Left colon (tissue), 2 donors: ENCODE data around the gene ARMC8. TPM values are rescaled to one million over a fixed set of nuclear protein-coding genes. Genes with fewer than 3 reads are reported as not detected.

Source experiments
- ATAC-seq: fragments of 200-7000 bp; cut with Tn5 transposase; one replicate; pipeline ENCODE4 v1.9.1; 2020; ENCODE audit warnings: mild to moderate bottlenecking, moderate library complexity
- DNase-seq, 2 donors: peaks; one replicate each; pipeline ENCODE4 v3.0.0-alpha.2; 2020
- intact Hi-C, 2 donors: fragments of 100-400 bp; cut with DNase I in 1 of 2; cut with micrococcal nuclease in 1 of 2; formaldehyde crosslinking; loops; one replicate each; pipeline versions ENCODE4 v1.11.2 to v1.14.0; 2022; cut with DNase I, micrococcal nuclease
- total RNA-seq, 2 donors: library from RNA; stranded (reverse); fragmentation: NEBNext Ultra II Directional; extraction: Animal tissue kit (Norgen Biotek cat#: 25700); gene quantifications; one replicate each; pipeline ENCODE4 v1.2.1, GENCODE V29; 2021
- donor health status: DM: no; HTN: no; CAD: no.
- donor health status: DM: yes; HTN: yes; CAD: no.

Gene ARMC8
- total RNA-seq, 2 donors from 2014 or later: 37.5 to 40.7 TPM

- intact Hi-C loops: no loop called here
- ATAC-seq (no peak), DNase-seq (no peak)
Measured at GRCh38 chr3:138232705-138233364, 45.7 kb downstream of the ARMC8 start.

GRCh38 chr3:138234401-138235179 is 47.5 kb downstream of the ARMC8 start:
- intact Hi-C loops: no loop called here
- DNase-seq: no peak
- no peak for ATAC-seq

- intact Hi-C loops: no loop called here
- no peak for ATAC-seq
- DNase-seq: no peak
Measured at GRCh38 chr3:138238711-138239110, 51.6 kb downstream of the ARMC8 start.

- DNase-seq (no peak), ATAC-seq (no peak)
- intact Hi-C loops: no loop called here
Measured at GRCh38 chr3:138241061-138241460, 54.0 kb downstream of the ARMC8 start.

GRCh38 chr3:138241676-138242075 is 54.6 kb downstream of the ARMC8 start:
- ATAC-seq (no peak), DNase-seq (no peak)
- intact Hi-C loops: no loop called here

- no peak for ATAC-seq
- DNase-seq: no peak
- intact Hi-C loops: no loop called here
Measured at GRCh38 chr3:138242466-138242865, 55.4 kb downstream of the ARMC8 start.

GRCh38 chr3:138245026-138245425 is 57.9 kb downstream of the ARMC8 start:
- ATAC-seq (no peak), DNase-seq (no peak)
- intact Hi-C loops: no loop called here

- intact Hi-C loops: no loop called here
- no peak for ATAC-seq
- DNase-seq: no peak
Measured at GRCh38 chr3:138249636-138250035, 62.5 kb downstream of the ARMC8 start.

GRCh38 chr3:138253609-138254008 is 66.5 kb downstream of the ARMC8 start:
- no peak for ATAC-seq
- intact Hi-C loops: no loop called here
- no peak for DNase-seq

- intact Hi-C loops: no loop called here
- ATAC-seq (no peak), DNase-seq (no peak)
Measured at GRCh38 chr3:138254216-138254615, 67.1 kb downstream of the ARMC8 start.

- intact Hi-C loops: no loop called here
- DNase-seq (no peak), ATAC-seq (no peak)
Measured at GRCh38 chr3:138256022-138256421, 68.9 kb downstream of the ARMC8 start.

GRCh38 chr3:138257986-138258385 is 70.9 kb downstream of the ARMC8 start:
- intact Hi-C loops: no loop called here
- ATAC-seq: no peak
- DNase-seq: no peak

GRCh38 chr3:138259126-138259525 is 72.0 kb downstream of the ARMC8 start:
- intact Hi-C loops: no loop called here
- DNase-seq (no peak), ATAC-seq (no peak)

GRCh38 chr3:138260611-138261010 is 73.5 kb downstream of the ARMC8 start:
- no peak for ATAC-seq
- no peak for DNase-seq

GRCh38 chr3:138263104-138263503 is 76.0 kb downstream of the ARMC8 start:
- DNase-seq: no peak
- no peak for ATAC-seq
- intact Hi-C loops: no loop called here

More at GRCh38 chr3:138260611-138261010, 73.5 kb downstream of the ARMC8 start:
- intact Hi-C loops: no loop called here

- ATAC-seq (no peak), DNase-seq (no peak)
- intact Hi-C loops: no loop called here
Measured at GRCh38 chr3:138265745-138266144, 78.6 kb downstream of the ARMC8 start.

- DNase-seq: no peak
- no peak for ATAC-seq
- intact Hi-C loops: no loop called here
Measured at GRCh38 chr3:138267083-138267482, 80.0 kb downstream of the ARMC8 start.

GRCh38 chr3:138270245-138270644 is 83.1 kb downstream of the ARMC8 start:
- intact Hi-C loops: no loop called here
- no peak for DNase-seq
- ATAC-seq: no peak

GRCh38 chr3:138271189-138271794 is 84.2 kb downstream of the ARMC8 start:
- ATAC-seq (no peak), DNase-seq (no peak)
- intact Hi-C loops: no loop called here

- ATAC-seq (no peak), DNase-seq (no peak)
- intact Hi-C loops: no loop called here
Measured at GRCh38 chr3:138281561-138281960, 94.5 kb downstream of the ARMC8 start.
